Thyroid gland (tissue), 4 donors: ENCODE results near the gene HINT3.

Experiments
- POLR2A ChIP-seq, 2 donors: fragments of 450-650 bp; IDR thresholded peaks; one replicate each; pipeline ENCODE4 v1.6.1; 2017; ENCODE audit warnings: antibody characterized with exemption in 2 of 2, mild to moderate bottlenecking in 2 of 2, moderate library complexity in 1 of 2
- TF ChIP-seq, protein P1 (sequence below), 6 experiments: fragments of 200-600 bp in 3 of 6; fragments of 450-650 bp in 3 of 6; sonication (generic) in 3 of 6; IDR thresholded peaks; one replicate each; pipeline ENCODE4 v1.5.1; 2016 to 2019; ENCODE audit warnings: antibody characterized with exemption in 6 of 6, mild to moderate bottlenecking in 2 of 6, inconsistent platforms in 1 of 6, moderate library complexity in 1 of 6

DNA sequence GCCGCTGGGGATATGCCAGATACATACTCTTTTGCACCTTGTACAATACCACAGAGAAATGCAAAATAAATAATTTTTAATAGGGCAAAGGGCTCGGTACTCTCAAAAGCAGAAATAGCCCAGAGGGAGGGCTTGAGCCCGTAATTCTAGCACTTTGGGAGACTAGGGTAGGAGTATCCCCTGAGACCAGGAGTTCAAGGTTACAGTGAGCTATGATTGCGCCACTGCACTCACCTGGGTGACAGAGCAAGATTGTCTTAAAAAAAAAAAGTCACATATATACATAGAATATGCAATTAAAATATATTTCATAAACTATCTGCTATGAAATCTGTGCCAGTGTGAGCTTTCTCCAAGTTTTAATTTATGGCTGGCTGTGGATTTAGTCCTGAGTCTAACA lies 29.0 kb downstream of the HINT3 start:
- TF ChIP-seq, protein P1, sequence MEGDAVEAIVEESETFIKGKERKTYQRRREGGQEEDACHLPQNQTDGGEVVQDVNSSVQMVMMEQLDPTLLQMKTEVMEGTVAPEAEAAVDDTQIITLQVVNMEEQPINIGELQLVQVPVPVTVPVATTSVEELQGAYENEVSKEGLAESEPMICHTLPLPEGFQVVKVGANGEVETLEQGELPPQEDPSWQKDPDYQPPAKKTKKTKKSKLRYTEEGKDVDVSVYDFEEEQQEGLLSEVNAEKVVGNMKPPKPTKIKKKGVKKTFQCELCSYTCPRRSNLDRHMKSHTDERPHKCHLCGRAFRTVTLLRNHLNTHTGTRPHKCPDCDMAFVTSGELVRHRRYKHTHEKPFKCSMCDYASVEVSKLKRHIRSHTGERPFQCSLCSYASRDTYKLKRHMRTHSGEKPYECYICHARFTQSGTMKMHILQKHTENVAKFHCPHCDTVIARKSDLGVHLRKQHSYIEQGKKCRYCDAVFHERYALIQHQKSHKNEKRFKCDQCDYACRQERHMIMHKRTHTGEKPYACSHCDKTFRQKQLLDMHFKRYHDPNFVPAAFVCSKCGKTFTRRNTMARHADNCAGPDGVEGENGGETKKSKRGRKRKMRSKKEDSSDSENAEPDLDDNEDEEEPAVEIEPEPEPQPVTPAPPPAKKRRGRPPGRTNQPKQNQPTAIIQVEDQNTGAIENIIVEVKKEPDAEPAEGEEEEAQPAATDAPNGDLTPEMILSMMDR (IDR thresholded peaks at IDR 0.05), result no peak
- TF ChIP-seq POLR2A (IDR thresholded peaks at IDR 0.05), result no peak
